Iris pigment epithelial cell (primary cell): ENCODE results near the gene ARF1.

Experiments
- DNase-seq: peaks from one replicate; pipeline ENCODE4 v3.0.0-alpha.2; 2011; ENCODE audit warnings: low read depth

The ARF1 gene

GRCh38 chr1:228050571-228051231 is 31.8 kb upstream of the ARF1 start:
- no peak for DNase-seq

DNA sequence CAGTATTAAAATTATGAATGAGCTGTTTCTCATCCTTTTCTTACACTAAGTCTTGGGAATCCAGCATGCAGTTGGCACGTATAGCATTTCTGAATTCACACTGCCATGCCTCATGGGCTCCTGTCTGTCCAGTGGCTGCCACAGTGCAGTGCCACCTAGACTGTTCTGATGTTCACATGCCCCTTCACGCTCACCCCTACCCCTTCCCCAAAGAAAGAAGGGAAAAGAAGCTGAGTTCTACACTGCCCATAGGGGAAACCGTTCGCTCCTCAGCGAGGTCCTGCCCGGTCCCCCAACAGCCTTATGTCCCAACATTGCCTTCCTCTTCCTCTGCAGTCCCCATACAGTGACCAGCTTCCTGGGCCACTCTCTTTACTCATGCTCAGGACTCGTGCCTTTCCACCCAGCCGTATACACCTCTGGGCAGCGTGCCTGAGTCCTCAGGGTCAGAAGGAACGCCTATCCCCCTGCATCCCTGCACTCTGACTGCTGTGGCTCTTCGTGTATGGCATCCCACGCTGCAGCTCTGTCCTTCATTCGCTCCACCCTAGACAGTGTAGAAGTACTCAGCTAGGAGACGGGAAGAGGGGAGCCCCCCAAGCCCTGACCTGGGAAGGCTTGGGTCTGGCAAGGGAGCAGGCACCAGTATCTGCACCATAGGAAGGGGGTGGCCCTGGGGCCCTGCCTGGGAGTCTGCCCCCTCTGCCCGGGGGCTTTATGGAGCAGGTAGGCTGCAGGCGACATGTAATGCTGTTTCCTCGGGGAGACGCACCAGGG is 24.1 kb upstream of the ARF1 start:
- no peak for DNase-seq

- no peak for DNase-seq
Measured at GRCh38 chr1:228058949-228059633, 23.4 kb upstream of the ARF1 start.

DNA sequence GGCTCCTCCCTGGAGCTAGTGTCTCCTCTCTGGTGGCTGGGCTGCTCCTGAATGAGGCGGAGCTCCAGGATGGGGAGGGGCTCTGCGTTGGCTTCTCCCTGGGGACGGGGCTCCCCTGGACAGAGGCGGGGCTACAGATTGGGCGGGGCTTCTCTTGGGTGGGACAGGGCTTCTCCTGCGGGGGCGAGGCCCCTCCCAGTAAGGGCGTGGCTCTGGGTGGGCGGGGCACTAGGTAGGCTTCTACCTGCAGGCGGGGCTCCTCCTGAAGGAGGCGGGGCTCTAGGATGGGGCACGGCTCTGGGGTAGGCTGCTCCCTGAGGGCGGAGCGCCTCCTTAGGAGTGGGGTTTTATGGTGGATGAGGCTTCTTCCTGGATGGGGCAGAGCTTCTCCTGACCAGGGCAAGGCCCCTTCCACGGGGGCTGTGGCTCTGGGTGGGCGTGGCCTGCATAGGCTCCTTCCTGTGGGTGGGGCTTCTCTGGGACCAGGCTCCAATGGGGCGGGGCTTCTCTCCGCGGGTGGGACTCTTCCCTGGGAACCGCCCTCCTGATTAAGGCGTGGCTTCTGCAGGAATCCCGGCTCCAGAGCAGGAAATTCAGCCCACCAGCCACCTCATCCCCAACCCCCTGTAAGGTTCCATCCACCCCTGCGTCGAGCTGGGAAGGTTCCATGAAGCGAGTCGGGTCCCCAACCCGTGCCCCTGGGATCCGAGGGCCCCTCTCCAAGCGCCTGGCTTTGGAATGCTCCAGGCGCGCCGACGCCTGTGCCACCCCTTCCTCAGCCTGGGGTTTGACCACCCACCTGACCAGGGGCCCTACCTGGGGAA is 22.7 kb upstream of the ARF1 start:
- DNase-seq, result no peak

GRCh38 chr1:228060458-228061190 is 21.9 kb upstream of the ARF1 start:
- DNase-seq, result peak; percentile 7

- no peak for DNase-seq
Measured at GRCh38 chr1:228061411-228062084, 21.0 kb upstream of the ARF1 start.

GRCh38 chr1:228062085-228062791 is 20.3 kb upstream of the ARF1 start:
- no peak for DNase-seq

- DNase-seq, result no peak
Measured at GRCh38 chr1:228062812-228063211, 19.7 kb upstream of the ARF1 start.

DNA sequence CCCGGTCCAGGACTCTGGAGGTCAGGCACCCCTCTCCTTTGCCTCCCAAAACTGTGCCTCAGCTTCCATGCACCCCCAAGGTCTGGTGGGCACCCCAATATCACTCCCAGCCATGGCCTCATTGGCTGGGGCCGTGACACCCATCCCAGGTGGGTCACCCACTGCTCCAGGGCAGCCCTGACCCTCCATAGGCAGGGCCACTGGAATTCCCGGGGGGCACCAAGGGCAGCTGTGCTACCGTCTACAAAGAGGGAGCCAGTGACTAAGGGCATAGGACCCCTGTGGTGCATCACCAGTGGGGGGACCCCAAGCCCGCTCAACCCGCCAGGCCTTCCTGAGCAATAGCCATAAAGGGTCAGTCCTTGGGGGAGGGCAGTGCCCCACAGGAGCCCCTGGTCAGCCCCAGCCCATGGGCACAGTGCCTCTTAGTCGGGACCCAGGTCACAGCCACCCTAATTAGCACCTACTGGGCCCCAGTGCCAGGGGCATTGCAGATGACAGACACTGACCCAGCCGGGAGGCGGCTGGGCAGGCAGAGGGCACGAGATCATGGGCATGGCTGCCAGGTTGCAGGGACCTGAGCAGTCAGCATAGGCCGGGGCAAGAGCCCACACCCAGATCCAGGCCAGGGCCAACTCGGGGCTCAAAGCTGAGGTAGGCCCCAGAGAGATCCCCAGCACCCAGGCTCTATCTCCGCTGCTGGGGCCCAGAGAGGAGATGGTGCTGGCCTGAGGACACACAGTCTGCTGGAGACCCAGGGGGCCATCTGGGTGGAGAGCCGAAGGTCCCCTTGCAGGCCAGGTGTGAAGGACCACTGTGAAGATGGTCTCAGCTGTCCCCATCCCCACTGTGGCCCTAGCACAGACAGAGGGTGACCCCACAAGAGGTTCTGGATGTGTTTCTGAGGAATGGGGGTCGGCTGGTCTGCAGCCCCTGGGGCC is 19.0 kb upstream of the ARF1 start:
- no peak for DNase-seq

GRCh38 chr1:228064296-228064695 is 18.2 kb upstream of the ARF1 start:
- DNase-seq, result no peak

GRCh38 chr1:228064741-228065542 is 17.6 kb upstream of the ARF1 start:
- DNase-seq, result no peak

GRCh38 chr1:228065543-228066347 is 16.8 kb upstream of the ARF1 start:
- no peak for DNase-seq

DNA sequence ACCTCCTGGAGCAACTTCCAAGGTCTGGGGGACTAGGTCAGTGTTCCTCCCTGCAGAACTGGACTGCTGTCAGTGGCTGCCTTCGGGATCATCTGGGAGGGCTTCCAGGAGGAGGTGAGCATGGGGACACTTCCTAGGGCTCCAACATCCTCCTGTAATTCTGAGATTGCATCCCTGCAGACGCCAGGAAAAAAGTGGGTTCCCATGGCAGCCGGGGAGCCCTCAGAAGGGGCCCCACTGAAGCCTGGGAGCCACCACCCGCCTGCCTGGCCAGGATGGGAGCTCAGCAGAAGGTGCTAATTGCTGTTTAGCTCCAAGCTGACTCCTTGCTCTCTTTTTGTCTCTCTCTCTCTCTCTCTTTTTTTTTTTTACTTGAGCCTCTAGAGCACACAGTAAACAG is 16.1 kb upstream of the ARF1 start:
- no peak for DNase-seq

DNA sequence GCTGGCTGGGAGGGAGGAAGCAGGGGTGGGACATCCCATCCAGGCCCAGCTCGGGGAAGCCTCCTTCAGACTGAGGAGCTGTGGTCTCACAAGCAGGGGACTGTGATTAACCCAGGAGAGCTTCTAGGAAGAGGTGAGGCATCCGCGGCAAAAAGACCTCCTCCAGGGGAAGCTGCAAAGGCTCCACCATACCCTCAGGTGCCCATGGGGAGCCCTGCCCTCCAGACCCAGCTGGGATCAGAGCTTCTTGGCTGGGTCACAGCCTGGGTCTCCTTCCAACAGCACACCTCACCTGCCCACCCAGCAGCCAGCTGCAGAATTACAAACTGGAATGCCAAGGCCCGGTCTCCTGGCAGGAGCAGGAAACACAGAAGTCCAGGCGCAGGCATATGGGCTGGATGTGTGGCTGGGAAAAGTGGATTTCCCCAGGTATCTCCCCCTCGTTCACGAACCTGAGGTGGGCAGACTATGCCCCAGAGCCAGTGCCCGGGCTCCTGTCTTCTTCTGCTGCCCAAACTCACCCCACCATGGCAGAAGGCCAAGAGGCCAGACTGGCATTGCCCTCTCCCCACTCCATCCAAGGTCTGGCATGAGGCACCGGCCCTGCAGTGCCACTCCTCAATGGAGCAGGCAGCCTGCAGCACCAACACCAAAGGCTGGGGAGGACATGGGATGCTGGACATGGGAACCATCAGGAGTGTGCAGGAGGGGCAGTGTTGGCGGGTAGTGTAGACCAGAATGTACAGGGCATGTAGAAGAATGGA is 15.4 kb upstream of the ARF1 start:
- DNase-seq, result no peak

- no peak for DNase-seq
Measured at GRCh38 chr1:228068359-228068758, 14.1 kb upstream of the ARF1 start.

- no peak for DNase-seq
Measured at GRCh38 chr1:228070173-228070572, 12.3 kb upstream of the ARF1 start.

GRCh38 chr1:228070851-228071250 is 11.7 kb upstream of the ARF1 start:
- no peak for DNase-seq
